MM.1S (cell line): ENCODE measurements around the gene RECQL.

ENCODE experiments used
- EZH2 ChIP-seq: fragments of 300-600 bp; sonication (generic); optimal IDR thresholded peaks from 2 replicates; pipeline ENCODE3; 2017; ENCODE audit warnings: low read depth, mild to moderate bottlenecking, antibody characterized with exemption, low read length, mixed read lengths
- TF ChIP-seq, protein P1 (sequence below): fragments of 300-600 bp; sonication (generic); IDR thresholded peaks from 2 replicates; pipeline ENCODE4 v1.5.1; 2016; ENCODE audit warnings: antibody characterized with exemption, low read length, mixed read lengths

DNA sequence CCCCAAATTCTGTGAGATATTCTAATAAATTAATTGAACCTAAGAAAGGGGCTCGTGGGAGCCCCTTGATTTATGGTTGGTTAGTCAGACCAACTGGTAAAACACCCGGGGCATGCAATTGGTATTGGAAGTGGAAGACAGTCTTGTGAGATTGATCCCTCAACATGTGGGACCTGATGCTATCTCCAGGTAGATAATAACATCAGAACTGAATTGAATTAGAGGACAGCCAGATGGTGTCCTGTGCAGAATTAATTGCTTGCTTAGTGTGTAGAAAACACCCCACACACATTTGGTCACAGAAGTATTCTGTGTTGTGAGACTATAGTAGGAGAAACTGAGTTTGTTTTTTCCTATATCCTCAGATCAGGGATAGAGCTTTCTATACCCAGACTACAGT lies 42.0 kb downstream of the RECQL start:
- TF ChIP-seq, protein P1, sequence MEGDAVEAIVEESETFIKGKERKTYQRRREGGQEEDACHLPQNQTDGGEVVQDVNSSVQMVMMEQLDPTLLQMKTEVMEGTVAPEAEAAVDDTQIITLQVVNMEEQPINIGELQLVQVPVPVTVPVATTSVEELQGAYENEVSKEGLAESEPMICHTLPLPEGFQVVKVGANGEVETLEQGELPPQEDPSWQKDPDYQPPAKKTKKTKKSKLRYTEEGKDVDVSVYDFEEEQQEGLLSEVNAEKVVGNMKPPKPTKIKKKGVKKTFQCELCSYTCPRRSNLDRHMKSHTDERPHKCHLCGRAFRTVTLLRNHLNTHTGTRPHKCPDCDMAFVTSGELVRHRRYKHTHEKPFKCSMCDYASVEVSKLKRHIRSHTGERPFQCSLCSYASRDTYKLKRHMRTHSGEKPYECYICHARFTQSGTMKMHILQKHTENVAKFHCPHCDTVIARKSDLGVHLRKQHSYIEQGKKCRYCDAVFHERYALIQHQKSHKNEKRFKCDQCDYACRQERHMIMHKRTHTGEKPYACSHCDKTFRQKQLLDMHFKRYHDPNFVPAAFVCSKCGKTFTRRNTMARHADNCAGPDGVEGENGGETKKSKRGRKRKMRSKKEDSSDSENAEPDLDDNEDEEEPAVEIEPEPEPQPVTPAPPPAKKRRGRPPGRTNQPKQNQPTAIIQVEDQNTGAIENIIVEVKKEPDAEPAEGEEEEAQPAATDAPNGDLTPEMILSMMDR: no peak
- no peak for TF ChIP-seq EZH2
